AML-193 (cell line): Measurements from ENCODE around the gene MSANTD4.
"Not testable (repeated sequence)": the region's sequence is repeated elsewhere in the genome, so short reads cannot be mapped to it uniquely, and the experiment has no call there.

Source experiments
- DNase-seq, 2 experiments: peaks; one replicate each; lab custom pipeline; 2025; lab: John Stamatoyannopoulos, UW

MSANTD4 gene

DNA sequence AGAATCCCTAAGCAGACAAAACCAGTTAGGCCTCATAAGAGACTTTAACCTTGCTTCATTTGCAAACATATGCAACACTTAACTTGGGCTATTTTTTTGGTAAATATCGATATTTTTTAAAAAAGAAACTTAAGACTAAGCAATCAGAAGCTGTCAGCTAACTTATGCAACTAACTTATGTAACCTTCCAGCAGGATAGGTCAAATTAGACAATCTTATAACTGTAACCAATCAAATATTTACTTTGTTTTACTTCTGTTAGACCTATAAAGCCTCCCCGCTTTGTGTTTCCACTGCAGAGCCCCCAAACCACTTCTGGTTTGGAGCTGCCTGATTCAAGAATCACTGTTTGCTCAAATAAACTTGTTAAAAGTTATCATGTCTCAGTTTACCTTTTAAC lies 8.0 kb downstream of the MSANTD4 start:
- no peak for DNase-seq

- no peak for DNase-seq
Measured at GRCh38 chr11:106012744-106013143, 9.3 kb downstream of the MSANTD4 start.

GRCh38 chr11:106011481-106011880 lies 10.6 kb downstream of the MSANTD4 start:
- DNase-seq = no peak

DNA sequence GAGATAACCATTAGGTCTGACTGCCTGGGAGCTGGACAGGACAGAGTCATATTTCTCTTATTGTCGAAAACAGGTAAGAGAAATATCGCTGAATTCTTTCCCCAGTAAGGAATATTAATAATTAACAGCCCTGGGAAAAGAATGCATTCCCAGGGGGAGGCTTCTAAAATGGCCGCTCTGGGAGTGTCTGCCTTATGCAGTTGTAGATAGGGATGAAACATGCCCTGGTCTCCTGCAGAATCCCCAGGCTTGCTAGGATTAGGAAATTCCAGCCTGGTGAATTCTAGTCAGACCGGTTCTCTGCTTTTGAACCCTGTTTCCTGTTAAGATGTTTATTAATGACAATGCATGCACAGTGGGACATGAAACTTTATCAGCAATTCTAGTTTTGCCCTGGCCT lies 18.9 kb downstream of the MSANTD4 start:
- DNase-seq = not testable (repeated sequence)

DNA sequence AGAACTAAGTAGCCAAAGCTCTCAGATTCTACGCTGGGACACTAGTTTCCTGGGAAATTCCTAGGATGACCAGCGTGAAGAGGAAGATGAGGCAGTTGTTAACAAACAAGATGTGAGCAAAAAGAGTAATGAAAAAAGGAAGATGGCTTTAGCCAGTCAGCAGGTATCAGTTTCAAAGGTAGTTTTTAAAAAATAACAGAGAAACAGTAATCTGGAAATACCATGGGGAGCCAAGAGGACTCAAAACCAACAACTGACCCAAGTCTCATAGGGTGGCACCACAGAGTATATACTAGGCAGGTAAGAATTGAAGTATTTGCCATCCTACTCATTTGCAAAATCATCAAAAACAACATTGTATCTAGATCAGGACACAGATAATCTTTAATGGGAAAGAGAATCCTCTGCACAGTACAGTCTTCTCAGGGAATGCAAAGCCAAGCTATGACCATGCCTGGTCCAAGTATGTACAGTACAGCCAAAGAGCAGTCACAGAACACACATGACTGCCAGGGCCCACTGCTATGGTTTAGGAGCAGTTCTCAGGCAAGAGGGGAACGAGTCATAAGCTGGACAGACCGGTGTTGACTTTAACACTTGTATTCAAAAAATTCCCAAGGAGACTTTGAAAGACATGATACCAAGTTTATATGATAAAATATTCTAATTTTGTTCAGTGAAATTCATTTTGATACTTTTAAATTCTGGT lies 20.6 kb downstream of the MSANTD4 start:
- DNase-seq = no peak

DNA sequence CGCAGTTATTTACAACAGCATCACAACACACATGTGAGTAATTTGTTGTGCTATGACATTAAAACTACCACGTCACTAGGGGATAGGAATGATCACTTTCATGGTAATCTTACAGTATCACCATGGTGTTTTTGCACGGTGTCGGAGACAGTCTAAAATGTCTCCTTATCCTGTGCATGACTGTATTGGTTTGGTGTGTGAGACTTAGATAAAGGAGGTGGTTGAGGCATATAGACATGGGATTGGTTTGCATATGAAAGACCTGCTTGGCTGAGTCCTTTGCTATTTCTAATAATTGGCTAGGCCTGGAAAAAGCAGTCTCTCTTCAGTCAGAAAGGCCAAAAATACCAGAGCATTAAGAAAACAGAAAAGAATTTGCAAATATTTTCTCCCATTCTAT lies 30.2 kb downstream of the MSANTD4 start:
- no peak for DNase-seq

GRCh38 chr11:105989124-105989523 lies 32.9 kb downstream of the MSANTD4 start:
- DNase-seq = no peak

DNA sequence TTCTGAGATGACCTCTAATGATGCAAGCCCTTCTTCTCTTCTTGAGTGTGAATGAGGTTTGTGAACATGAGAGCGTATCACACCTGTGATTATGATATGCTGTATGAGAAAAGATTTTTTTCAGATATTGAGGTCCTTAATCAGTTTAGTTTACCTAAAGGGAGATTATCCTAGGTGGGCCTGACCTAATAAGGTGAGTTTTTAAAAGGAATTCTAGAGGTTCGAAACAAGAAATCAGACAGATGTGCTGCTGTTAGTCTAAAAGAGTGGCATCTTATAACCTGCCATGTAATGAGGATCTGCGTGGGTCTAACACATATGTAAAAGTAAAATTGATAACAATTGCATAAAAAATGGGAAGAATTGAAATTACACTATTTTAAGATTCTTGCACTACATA lies 33.8 kb downstream of the MSANTD4 start:
- DNase-seq = no peak

- no peak for DNase-seq
Measured at GRCh38 chr11:105986554-105986953, 35.5 kb downstream of the MSANTD4 start.

GRCh38 chr11:105979997-105980703 lies 41.9 kb downstream of the MSANTD4 start:
- no peak for DNase-seq

DNA sequence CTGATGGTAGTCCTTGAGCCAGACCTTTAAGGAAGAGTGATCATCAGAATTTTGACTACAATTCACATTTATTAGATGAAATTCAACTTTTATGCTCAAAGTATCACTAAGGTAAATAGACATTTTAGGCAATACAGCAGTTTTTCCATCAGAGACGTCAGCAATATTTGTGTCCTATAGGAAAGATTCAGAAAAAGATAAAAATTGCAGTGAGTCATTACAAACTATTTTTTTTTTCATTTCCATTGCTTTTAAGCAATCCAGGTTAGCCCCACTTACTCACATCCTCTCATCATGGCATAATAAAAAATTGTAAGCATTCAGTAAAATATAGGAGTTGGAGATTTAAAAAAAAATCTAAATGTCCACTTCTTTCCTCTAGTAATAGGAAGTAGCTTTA lies 46.9 kb downstream of the MSANTD4 start:
- DNase-seq = no peak

- DNase-seq = no peak
Measured at GRCh38 chr11:105969756-105970155, 52.3 kb downstream of the MSANTD4 start.

DNA sequence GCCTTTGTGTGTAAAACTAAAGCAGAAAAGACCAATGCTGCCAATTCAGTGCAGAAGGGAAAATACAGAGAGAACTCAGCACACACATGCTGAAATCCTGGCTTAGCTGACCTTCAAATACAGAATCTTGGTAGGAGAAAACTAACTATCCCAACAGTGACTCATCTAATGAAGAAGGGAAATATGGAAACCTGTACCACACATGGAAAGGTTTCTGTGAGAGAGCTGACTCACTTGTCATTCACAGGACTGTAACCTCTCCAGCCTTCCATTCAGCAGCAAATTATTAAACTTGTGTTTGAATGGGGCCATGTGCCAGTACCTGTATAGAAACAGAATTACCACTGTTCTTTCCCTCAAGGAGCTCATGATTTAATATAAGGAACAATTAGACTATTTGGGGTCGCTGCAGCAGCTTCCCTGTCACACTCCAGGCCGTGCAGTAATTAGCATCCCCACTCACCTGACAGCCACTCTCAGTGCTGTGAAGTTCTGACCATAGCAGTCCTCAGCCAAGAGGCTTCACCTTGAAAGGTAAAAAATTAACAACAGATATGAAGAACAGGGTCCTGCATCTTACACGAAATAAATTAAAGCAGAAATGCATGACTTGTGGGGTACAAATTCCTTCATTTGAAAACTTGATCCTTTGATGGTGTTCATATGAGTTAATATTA lies 53.9 kb downstream of the MSANTD4 start:
- no peak for DNase-seq

GRCh38 chr11:105960252-105961245 lies 61.5 kb downstream of the MSANTD4 start:
- DNase-seq = no peak
